ENCODE measurements around the gene FKBP6. TPM values are rescaled to one million over a fixed set of nuclear protein-coding genes. Genes with fewer than 3 reads are reported as not detected.

Gene FKBP6
- total and polyA plus RNA-seq, 9 of the 15 experiments (the other 6 are each of a cell fraction or from before 2014, with no cell fraction given) = not detected

- in situ Hi-C loops (cut with MboI) (no loop called here), intact Hi-C loops (cut with micrococcal nuclease) (no loop called here)
- Histone ChIP-seq H3K9ac (ENCODE audit: insufficient read depth in 1 of 2, low read depth in 2 of 2, low read length in 2 of 2) (no peak overlapping the region), H3K4me2 (ENCODE audit: insufficient read depth, low read length) (no peak overlapping the region), H3K4me1 (replicated peaks in 1 of 2; ENCODE audit: control insufficient read depth in 2 of 2, insufficient read depth in 2 of 2, low read length in 2 of 2) (peaks cover 0 to 18% of the 10 kb centered on the region in 2 experiments; a peak in 3 of 5 replicates), H3K79me2 (ENCODE audit: control insufficient read depth, insufficient read depth, low read length) (no peaks in the 10 kb centered on the region), H3K9me1 (ENCODE audit: control insufficient read depth, insufficient read depth, low read length) (no peaks in the 10 kb centered on the region), H3K27me3 (ENCODE audit: control insufficient read depth in 2 of 2, insufficient read depth in 2 of 2, low read length in 2 of 2) (peaks cover 60 to 85% of the 10 kb centered on the region in 2 experiments), H3K27ac (ENCODE audit: extremely low read depth, low read depth, low read length) (no peak overlapping the region), H3K4me3 (no peak overlapping the region), H4K20me1 (replicated peaks; ENCODE audit: control insufficient read depth, insufficient read depth, low read length) (no peaks in the 10 kb centered on the region), H3K9me3 (replicated peaks; ENCODE audit: control insufficient read depth, insufficient read depth, low read depth, low read length) (peaks cover 2% of the 10 kb centered on the region), H2AFZ (ENCODE audit: low read depth, low read length) (no peak overlapping the region), H3K36me3 (ENCODE audit: control insufficient read depth, insufficient read depth, low read length) (no peaks in the 10 kb centered on the region)
- ChIA-PET POLR2A (no interaction called here), CTCF (ENCODE audit: low intra/inter-chr PET ratio) (interaction anchor here (0.7 kb wide), 1 partner anchor 234 kb away, joined by 4 read pairs; no protein-coding TSS in a partner anchor)
- WGBS (ENCODE audit: insufficient coverage, low coverage, missing lambda C conversion rate) = 6% methylated on average over 5 of the region's 5 CpGs
- FAIRE-seq (peak; percentile 75), DNase-seq (ENCODE audit: extremely low read depth in 1 of 4, low spot score in 3 of 4) (no peak), ATAC-seq (peak; percentile 36; the same call in 2 of the 3 replicates)
- BruUV-seq (replicated peaks) = no TSS peak
- TF ChIP-seq TCF7 (IDR thresholded peaks at IDR 0.05; ENCODE audit: borderline replicate concordance) (no peak), ZNF561 (CRISPR knock-in tag; conservative IDR thresholded peaks at IDR 0.05) (no peak), XRCC3 (IDR thresholded peaks at IDR 0.05) (no peak), ZNF57 (CRISPR knock-in tag; IDR thresholded peaks at IDR 0.05) (no peak), ZNF766 (CRISPR knock-in tag; conservative IDR thresholded peaks at IDR 0.05) (no peak), ZNF707 (CRISPR knock-in tag; conservative IDR thresholded peaks at IDR 0.05) (no peak), DNMT1 (IDR thresholded peaks at IDR 0.05) (no peak), ZNF592 (IDR thresholded peaks at IDR 0.05) (no peak), MAZ (CRISPR knock-in tag; conservative IDR thresholded peaks at IDR 0.05 in 1 of 2, IDR thresholded peaks at IDR 0.05 in 1 of 2) (no peak), ZNF444 (CRISPR knock-in tag; IDR thresholded peaks at IDR 0.05) (no peak), ZBTB12 (CRISPR knock-in tag; IDR thresholded peaks at IDR 0.05) (no peak), NFIX (CRISPR knock-in tag; IDR thresholded peaks at IDR 0.05; ENCODE audit: low read depth) (no peak), HNRNPLL (IDR thresholded peaks at IDR 0.05; ENCODE audit: low read depth, low read length, poor library complexity, severe bottlenecking) (no peak), YBX1 (IDR thresholded peaks at IDR 0.05) (no peak), ZNF449 (CRISPR knock-in tag; IDR thresholded peaks at IDR 0.05) (no peak), ZNF696 (CRISPR knock-in tag; conservative IDR thresholded peaks at IDR 0.05) (no peak), TCF7L2 (IDR thresholded peaks at IDR 0.05; ENCODE audit: low read depth, low read length) (no peak), RBFOX2 (IDR thresholded peaks at IDR 0.05; ENCODE audit: low read depth, low read length) (no peak)
Measured at GRCh38 chr7:73356159-73356558, 28.2 kb downstream of the FKBP6 start.
